Neural cell (in vitro differentiated cells): ENCODE data around the gene COL5A1. TPM values are rescaled to one million over a fixed set of nuclear protein-coding genes. Genes with fewer than 3 reads are reported as not detected.

Experiments used
- H2AFZ ChIP-seq: fragments of 200-600, 300-800 bp; sonication (generic), shearing (Covaris generic); 2 replicates; pipeline ENCODE4 v1.6.0; 2014; ENCODE audit warnings: low read depth, mild to moderate bottlenecking, antibody characterized with exemption, low read length, moderate library complexity
- H3F3A ChIP-seq: fragments of 200-600 bp; shearing (Covaris generic); 2 replicates; pipeline ENCODE4 v1.6.1; 2016; ENCODE audit warnings: mild to moderate bottlenecking, moderate library complexity, mixed read lengths, antibody characterized with exemption, low read length; ENCODE audit not compliant: insufficient read depth, poor library complexity, severe bottlenecking
- H3K27ac ChIP-seq: fragments of 200-600, 300-800 bp; sonication (generic), shearing (Covaris generic); 2 replicates; pipeline ENCODE4 v1.5.1; 2014; ENCODE audit warnings: mild to moderate bottlenecking, low read length, moderate library complexity
- H3K27me3 ChIP-seq: fragments of 300-800, 200-600 bp; sonication (generic), shearing (Covaris generic); 2 replicates; pipeline ENCODE4 v1.6.0; 2014; ENCODE audit warnings: mild to moderate bottlenecking, low read depth, low read length, moderate library complexity; ENCODE audit not compliant: insufficient read depth
- H3K36me3 ChIP-seq: fragments of 300-800, 200-600 bp; sonication (generic), shearing (Covaris generic); 2 replicates; pipeline ENCODE4 v1.5.1; 2014; ENCODE audit warnings: mild to moderate bottlenecking, antibody characterized with exemption, low read length, moderate library complexity; ENCODE audit not compliant: insufficient read depth
- H3K4me2 ChIP-seq: fragments of 300-800, 200-600 bp; sonication (generic), shearing (Covaris generic); 2 replicates; pipeline ENCODE4 v1.6.0; 2014; ENCODE audit warnings: mild to moderate bottlenecking, low read length
- H3K4me3 ChIP-seq: fragments of 300-800, 200-600 bp; sonication (generic), shearing (Covaris generic); 2 replicates; pipeline ENCODE4 v1.5.1; 2014; ENCODE audit warnings: mild to moderate bottlenecking, low read length, moderate library complexity
- H3K79me2 ChIP-seq: fragments of 200-600 bp; shearing (Covaris generic); replicated peaks from 2 replicates; pipeline ENCODE4 v1.6.0; 2014; ENCODE audit warnings: mild to moderate bottlenecking, low read length, moderate library complexity; ENCODE audit not compliant: insufficient read depth
- H3K9ac ChIP-seq: fragments of 300-800, 200-600 bp; sonication (generic), shearing (Covaris generic); 2 replicates; pipeline ENCODE4 v1.6.1; 2016; ENCODE audit warnings: mild to moderate bottlenecking, low read length, mixed read lengths
- H3K9me2 ChIP-seq: fragments of 200-600 bp; shearing (Covaris generic); 2 replicates; pipeline ENCODE4 v1.6.1; 2016; ENCODE audit warnings: mild to moderate bottlenecking, low read length, mixed read lengths; ENCODE audit not compliant: insufficient read depth
- H3K9me3 ChIP-seq: fragments of 200-600, 300-800 bp; sonication (generic), shearing (Covaris generic); 2 replicates; pipeline ENCODE4 v1.6.1; 2016; ENCODE audit warnings: mild to moderate bottlenecking, mixed run types, low read length, moderate library complexity, mixed read lengths
- H4K20me1 ChIP-seq: fragments of 200-600 bp; shearing (Covaris generic); 2 replicates; pipeline ENCODE4 v1.6.1; 2016; ENCODE audit warnings: mild to moderate bottlenecking, mixed run types; ENCODE audit not compliant: insufficient read depth
- CTCF ChIP-seq: fragments of 450-650 bp; IDR thresholded peaks from 2 replicates; pipeline ENCODE4 v1.5.1; 2014; ENCODE audit warnings: antibody characterized with exemption, mild to moderate bottlenecking, moderate library complexity; ENCODE audit not compliant: poor library complexity, severe bottlenecking
- EP300 ChIP-seq: fragments of 450-650 bp; conservative IDR thresholded peaks from 2 replicates; pipeline ENCODE4 v1.6.1; 2014; ENCODE audit warnings: antibody characterized with exemption, mild to moderate bottlenecking, moderate library complexity; ENCODE audit not compliant: poor library complexity, severe bottlenecking
- EZH2 ChIP-seq: fragments of 200-600, 300-800 bp; shearing (Covaris generic), sonication (generic); IDR thresholded peaks from 2 replicates; pipeline ENCODE4 v1.6.1; 2014; ENCODE audit warnings: antibody characterized with exemption, low read length, borderline replicate concordance, mild to moderate bottlenecking; ENCODE audit not compliant: insufficient read depth, poor library complexity, severe bottlenecking
- MXI1 ChIP-seq: fragments of 450-650 bp; conservative IDR thresholded peaks from 2 replicates; pipeline ENCODE4 v1.6.1; 2014; ENCODE audit warnings: antibody characterized with exemption, mild to moderate bottlenecking; ENCODE audit not compliant: poor library complexity, severe bottlenecking
- POLR2AphosphoS5 ChIP-seq: IDR thresholded peaks from 2 replicates; pipeline ENCODE4 v1.6.1; 2012
- RAD21 ChIP-seq: fragments of 450-650 bp; conservative IDR thresholded peaks from 2 replicates; pipeline ENCODE4 v1.6.1; 2014; ENCODE audit warnings: antibody characterized with exemption, mild to moderate bottlenecking, moderate library complexity
- REST ChIP-seq: IDR thresholded peaks from 2 replicates; pipeline ENCODE4 v1.6.1; 2012; ENCODE audit warnings: borderline replicate concordance
- SMC3 ChIP-seq: fragments of 450-650 bp; conservative IDR thresholded peaks from 2 replicates; pipeline ENCODE4 v1.6.1; 2014; ENCODE audit warnings: antibody characterized with exemption, mild to moderate bottlenecking, moderate library complexity; ENCODE audit not compliant: poor library complexity
- TAF1 ChIP-seq: IDR thresholded peaks from 2 replicates; pipeline ENCODE4 v1.6.1; 2012; ENCODE audit warnings: low read depth
- polyA plus RNA-seq: library from polyadenylated mRNA; depleted of rRNA; stranded (reverse); fragments of >200 nt; gene quantifications from 2 replicates; pipeline ENCODE4 v1.2.3, GENCODE V29; 2014

Gene COL5A1
- polyA plus RNA-seq, 1 donor from 2014 or later = not detected

GRCh38 chr9:134645607-134646365 is 4.2 kb downstream of the COL5A1 start:
- Histone ChIP-seq H3K9ac (no peak overlapping the region), H4K20me1 (no peaks in the 10 kb centered on the region), H3K4me2 (no peak overlapping the region)

GRCh38 chr9:134647359-134648080 is 5.9 kb downstream of the COL5A1 start:
- Histone ChIP-seq H3K27ac (no peak overlapping the region), H2AFZ (no peak overlapping the region), H3K4me3 (no peak overlapping the region), H3K4me2 (no peak overlapping the region), H3K79me2 (no peaks in the 10 kb centered on the region), H3K36me3 (no peaks in the 10 kb centered on the region), H4K20me1 (no peaks in the 10 kb centered on the region), H3K9me2 (no peaks in the 10 kb centered on the region), H3K27me3 (peaks cover 13% of the 10 kb centered on the region), H3K9me3 (no peaks in the 10 kb centered on the region), H3F3A (no peaks in the 10 kb centered on the region), H3K9ac (no peak overlapping the region)
- TF ChIP-seq CTCF = no peak
- TF ChIP-seq EZH2 = no peak
- TF ChIP-seq TAF1 = no peak
- TF ChIP-seq EP300 = no peak
- TF ChIP-seq RAD21 = no peak
- TF ChIP-seq SMC3 = no peak
- no peak for TF ChIP-seq MXI1
- no peak for TF ChIP-seq REST
- no peak for TF ChIP-seq POLR2AphosphoS5

More at GRCh38 chr9:134645607-134646365, 4.2 kb downstream of the COL5A1 start:
- Histone ChIP-seq H3K9me2 (no peaks in the 10 kb centered on the region), H3K79me2 (no peaks in the 10 kb centered on the region), H3K4me3 (no peak overlapping the region), H3F3A (no peaks in the 10 kb centered on the region), H2AFZ (no peak overlapping the region), H3K36me3 (no peaks in the 10 kb centered on the region), H3K9me3 (no peaks in the 10 kb centered on the region), H3K27me3 (peaks cover 26% of the 10 kb centered on the region), H3K27ac (no peak overlapping the region)
- TF ChIP-seq SMC3 = no peak
